K562 (cell line): ENCODE data around the gene LZTR1. TPM values are rescaled to one million over a fixed set of nuclear protein-coding genes. Genes with fewer than 3 reads are reported as not detected.

Source experiments
- BACH1 ChIP-seq: fragments of 200-800 bp; sonication (Bioruptor generic); IDR thresholded peaks from 2 replicates; pipeline ENCODE4 v1.6.1; 2016; ENCODE audit warnings: missing genetic modification characterization, missing compliant biosample characterization
- E2F6 ChIP-seq, 2 experiments: IDR thresholded peaks; 2 replicates each; pipeline ENCODE4 v1.6.1; 2011; ENCODE audit warnings: borderline replicate concordance in 1 of 2, control low read depth in 1 of 2, low read depth in 1 of 2, low read length in 1 of 2, mild to moderate bottlenecking in 1 of 2, mixed read lengths in 1 of 2, moderate library complexity in 1 of 2; ENCODE audit not compliant: insufficient read depth in 1 of 2, insufficient read length in 1 of 2, poor library complexity in 1 of 2, severe bottlenecking in 1 of 2; ENCODE audit errors: extremely low read depth in 1 of 2
- GTF2F1 ChIP-seq: IDR thresholded peaks from 2 replicates; pipeline ENCODE4 v1.6.1; 2011; ENCODE audit warnings: low read depth, low read length, improper control_type of control experiment
- KLF10 ChIP-seq: fragments of 250-450 bp; sonication (Bioruptor Pico); IDR thresholded peaks from 2 replicates; pipeline ENCODE4 v1.6.1; 2021; ENCODE audit warnings: matching md5 sums
- MXI1 ChIP-seq: IDR thresholded peaks from 2 replicates; pipeline ENCODE4 v1.6.1; 2011; ENCODE audit warnings: low read depth, mild to moderate bottlenecking, improper control_type of control experiment, low read length
- NFIX ChIP-seq: fragments of 250-450 bp; sonication (Bioruptor Pico); IDR thresholded peaks from 2 replicates; pipeline ENCODE4 v1.4.0; 2020; ENCODE audit warnings: low read depth, mild to moderate bottlenecking, moderate library complexity
- POU5F1 ChIP-seq: fragments of 150-350 bp; IDR thresholded peaks from 2 replicates; pipeline ENCODE4 v1.6.1; 2014; ENCODE audit warnings: borderline replicate concordance, low read length, low read depth, mild to moderate bottlenecking; ENCODE audit not compliant: partially characterized antibody
- PYGO2 ChIP-seq: fragments of 450-650 bp; IDR thresholded peaks from 2 replicates; pipeline ENCODE4 v1.6.1; 2016; ENCODE audit warnings: mild to moderate bottlenecking, missing genetic modification characterization, moderate library complexity, missing compliant biosample characterization
- RBBP5 ChIP-seq: fragments of 200-600 bp; sonication (generic); IDR thresholded peaks from 2 replicates; pipeline ENCODE4 v1.6.1; 2012; ENCODE audit warnings: borderline replicate concordance, mild to moderate bottlenecking, low read length, control low read depth, inconsistent platforms; ENCODE audit not compliant: insufficient read depth, poor library complexity, severe bottlenecking
- RNF2 ChIP-seq: sonication (generic); IDR thresholded peaks from 2 replicates; pipeline ENCODE4 v1.6.1; 2016
- SMAD2 ChIP-seq: fragments of 150-350 bp; IDR thresholded peaks from 2 replicates; pipeline ENCODE4 v1.6.1; 2014; ENCODE audit warnings: low read depth, mild to moderate bottlenecking, low read length
- TCF3 ChIP-seq: sonication (generic); formaldehyde crosslinking; IDR thresholded peaks from 2 replicates; pipeline ENCODE4 v1.4.0; 2020; ENCODE audit warnings: mild to moderate bottlenecking, missing genetic modification reagents
- ZFP91 ChIP-seq: sonication (generic); formaldehyde crosslinking; IDR thresholded peaks from 2 replicates; pipeline ENCODE4 v1.8.0; 2022; ENCODE audit warnings: mild to moderate bottlenecking, missing genetic modification reagents
- ZNF696 ChIP-seq: fragments of 250-450 bp; sonication (Bioruptor Pico); conservative IDR thresholded peaks from 2 replicates; pipeline ENCODE4 v1.4.0; 2020; ENCODE audit warnings: mild to moderate bottlenecking, moderate library complexity
- polyA plus RNA-seq, 8 experiments: library from polyadenylated mRNA; depleted of rRNA in 4 of 8; stranded (reverse) in 5 of 8; unstranded in 3 of 8; fragments of >200 nt; fragmentation: Nextera tagmentation in 2 of 8; fragmentation: Illumina TruSeq in 1 of 8; extraction: Ambion mirVana in 2 of 8; extraction: Trizol in 1 of 8; gene quantifications; 2 replicates each; pipeline versions ENCODE4 v1.2.1 to v1.2.3, GENCODE V29; 2011 to 2014; ENCODE audit warnings: inconsistent platforms in 1 of 8, missing spikeins in 1 of 8
- total RNA-seq, 7 experiments: library from RNA; depleted of rRNA in 6 of 7; stranded (reverse); fragments of >200 nt in 6 of 7; fragmentation: Illumina TruSeq in 2 of 7; extraction: Trizol in 2 of 7; gene quantifications; 2 replicates each; pipeline versions ENCODE4 v1.2.1 to v1.2.3, GENCODE V29; 2011 to 2021; ENCODE audit warnings: low replicate concordance in 1 of 7
- TF ChIP-seq, protein P1 (sequence below): fragments of 450-650 bp; formaldehyde crosslinking; IDR thresholded peaks from 2 replicates; pipeline ENCODE4 v1.4.0; 2020; ENCODE audit warnings: mild to moderate bottlenecking, moderate library complexity
- TF ChIP-seq, protein P2 (sequence below): fragments of 250-450 bp; sonication (Bioruptor Pico); IDR thresholded peaks from 2 replicates; pipeline ENCODE4 v1.5.0; 2021

LZTR1 gene
- total and polyA plus RNA-seq, 9 of the 15 experiments (the other 6 are each of a cell fraction or from before 2014, with no cell fraction given), result 2.2 to 135 (median 63.0) TPM

DNA sequence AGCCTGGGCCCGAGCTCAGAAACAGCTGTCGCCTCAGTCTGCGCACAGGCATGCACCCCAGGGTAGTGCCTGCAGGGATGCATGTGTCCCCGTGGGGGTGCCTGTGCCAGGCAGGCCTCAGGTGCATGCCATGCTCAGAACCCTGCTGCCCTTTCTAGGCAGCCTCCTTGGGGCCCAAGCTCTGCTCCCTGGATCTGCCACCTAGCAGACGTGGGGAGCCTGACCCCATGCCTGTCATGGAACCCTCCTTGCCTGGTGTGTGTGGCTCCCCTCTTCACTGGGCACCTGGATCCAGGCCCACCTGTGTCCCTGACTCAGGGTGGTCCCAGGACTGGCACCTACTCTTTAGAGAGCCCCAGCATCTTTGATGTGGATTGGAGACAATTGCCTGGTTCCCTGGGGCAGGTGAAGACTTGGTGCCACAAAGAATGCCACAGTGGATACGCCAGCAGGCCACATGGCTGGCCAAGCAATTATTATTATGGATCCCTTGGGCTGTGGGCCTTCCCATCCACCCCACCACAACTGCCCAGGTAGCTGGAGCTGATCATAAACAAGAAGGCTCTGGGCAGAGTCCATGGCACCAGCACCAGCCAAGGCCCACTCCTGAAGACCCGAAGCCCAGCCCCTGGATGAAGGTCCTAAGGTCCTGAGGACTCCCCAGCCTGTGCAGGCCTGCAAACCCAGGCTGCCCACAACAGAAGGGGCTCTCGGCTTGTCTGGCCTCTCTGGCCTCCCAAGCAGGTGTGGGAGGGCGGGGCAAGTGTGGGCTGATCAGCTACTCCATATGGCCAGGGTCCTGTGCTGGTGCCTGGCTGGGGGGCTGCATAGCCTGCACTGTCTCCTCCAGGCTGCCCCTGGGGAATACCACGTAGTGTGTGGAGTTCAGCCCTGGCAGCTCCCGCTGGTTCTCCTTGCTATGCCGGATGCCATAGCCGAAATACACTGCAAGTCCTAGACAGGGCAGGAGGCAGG, 46.5 kb downstream of the LZTR1 start (continued):
- TF ChIP-seq, protein P1, sequence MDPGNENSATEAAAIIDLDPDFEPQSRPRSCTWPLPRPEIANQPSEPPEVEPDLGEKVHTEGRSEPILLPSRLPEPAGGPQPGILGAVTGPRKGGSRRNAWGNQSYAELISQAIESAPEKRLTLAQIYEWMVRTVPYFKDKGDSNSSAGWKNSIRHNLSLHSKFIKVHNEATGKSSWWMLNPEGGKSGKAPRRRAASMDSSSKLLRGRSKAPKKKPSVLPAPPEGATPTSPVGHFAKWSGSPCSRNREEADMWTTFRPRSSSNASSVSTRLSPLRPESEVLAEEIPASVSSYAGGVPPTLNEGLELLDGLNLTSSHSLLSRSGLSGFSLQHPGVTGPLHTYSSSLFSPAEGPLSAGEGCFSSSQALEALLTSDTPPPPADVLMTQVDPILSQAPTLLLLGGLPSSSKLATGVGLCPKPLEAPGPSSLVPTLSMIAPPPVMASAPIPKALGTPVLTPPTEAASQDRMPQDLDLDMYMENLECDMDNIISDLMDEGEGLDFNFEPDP (CRISPR knock-in tag), result no peak
- TF ChIP-seq MXI1, result no peak
- TF ChIP-seq KLF10 (CRISPR knock-in tag), result 0 out of 2 replicates have a peak, but pooled peaks have one; percentile 26
- TF ChIP-seq RNF2, result no peak
- no peak for TF ChIP-seq NFIX
- TF ChIP-seq BACH1 (tag), result no peak
- TF ChIP-seq POU5F1, result no peak
- no peak for TF ChIP-seq SMAD2
- TF ChIP-seq, protein P2, sequence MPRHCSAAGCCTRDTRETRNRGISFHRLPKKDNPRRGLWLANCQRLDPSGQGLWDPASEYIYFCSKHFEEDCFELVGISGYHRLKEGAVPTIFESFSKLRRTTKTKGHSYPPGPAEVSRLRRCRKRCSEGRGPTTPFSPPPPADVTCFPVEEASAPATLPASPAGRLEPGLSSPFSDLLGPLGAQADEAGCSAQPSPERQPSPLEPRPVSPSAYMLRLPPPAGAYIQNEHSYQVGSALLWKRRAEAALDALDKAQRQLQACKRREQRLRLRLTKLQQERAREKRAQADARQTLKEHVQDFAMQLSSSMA (CRISPR knock-in tag), result 0 out of 2 replicates have a peak, but pooled peaks have one; percentile 46
- no peak for TF ChIP-seq GTF2F1
- TF ChIP-seq E2F6 (IDR thresholded peaks at IDR 0.05; ENCODE audit: borderline replicate concordance in 1 of 2, extremely low read depth in 1 of 2, insufficient read depth in 1 of 2, insufficient read length in 1 of 2, low read depth in 1 of 2, low read length in 1 of 2, poor library complexity in 1 of 2, severe bottlenecking in 1 of 2), result no peak
- TF ChIP-seq ZFP91 (CRISPR knock-in tag), result peak; percentile 61
- no peak for TF ChIP-seq TCF3 (CRISPR knock-in tag)
- TF ChIP-seq ZNF696 (CRISPR knock-in tag), result no peak
- no peak for TF ChIP-seq PYGO2
- TF ChIP-seq RBBP5, result no peak
